ENCODE measurements around the gene ARID5B. TPM values are rescaled to one million over a fixed set of nuclear protein-coding genes. Genes with fewer than 3 reads are reported as not detected.

ARID5B gene, protein sequence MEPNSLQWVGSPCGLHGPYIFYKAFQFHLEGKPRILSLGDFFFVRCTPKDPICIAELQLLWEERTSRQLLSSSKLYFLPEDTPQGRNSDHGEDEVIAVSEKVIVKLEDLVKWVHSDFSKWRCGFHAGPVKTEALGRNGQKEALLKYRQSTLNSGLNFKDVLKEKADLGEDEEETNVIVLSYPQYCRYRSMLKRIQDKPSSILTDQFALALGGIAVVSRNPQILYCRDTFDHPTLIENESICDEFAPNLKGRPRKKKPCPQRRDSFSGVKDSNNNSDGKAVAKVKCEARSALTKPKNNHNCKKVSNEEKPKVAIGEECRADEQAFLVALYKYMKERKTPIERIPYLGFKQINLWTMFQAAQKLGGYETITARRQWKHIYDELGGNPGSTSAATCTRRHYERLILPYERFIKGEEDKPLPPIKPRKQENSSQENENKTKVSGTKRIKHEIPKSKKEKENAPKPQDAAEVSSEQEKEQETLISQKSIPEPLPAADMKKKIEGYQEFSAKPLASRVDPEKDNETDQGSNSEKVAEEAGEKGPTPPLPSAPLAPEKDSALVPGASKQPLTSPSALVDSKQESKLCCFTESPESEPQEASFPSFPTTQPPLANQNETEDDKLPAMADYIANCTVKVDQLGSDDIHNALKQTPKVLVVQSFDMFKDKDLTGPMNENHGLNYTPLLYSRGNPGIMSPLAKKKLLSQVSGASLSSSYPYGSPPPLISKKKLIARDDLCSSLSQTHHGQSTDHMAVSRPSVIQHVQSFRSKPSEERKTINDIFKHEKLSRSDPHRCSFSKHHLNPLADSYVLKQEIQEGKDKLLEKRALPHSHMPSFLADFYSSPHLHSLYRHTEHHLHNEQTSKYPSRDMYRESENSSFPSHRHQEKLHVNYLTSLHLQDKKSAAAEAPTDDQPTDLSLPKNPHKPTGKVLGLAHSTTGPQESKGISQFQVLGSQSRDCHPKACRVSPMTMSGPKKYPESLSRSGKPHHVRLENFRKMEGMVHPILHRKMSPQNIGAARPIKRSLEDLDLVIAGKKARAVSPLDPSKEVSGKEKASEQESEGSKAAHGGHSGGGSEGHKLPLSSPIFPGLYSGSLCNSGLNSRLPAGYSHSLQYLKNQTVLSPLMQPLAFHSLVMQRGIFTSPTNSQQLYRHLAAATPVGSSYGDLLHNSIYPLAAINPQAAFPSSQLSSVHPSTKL
- 100 to 1,000 TPM in 1 of 4 donors, 10 to 100 TPM in 3; 10.5 to 167 (median 29.4) TPM for total RNA-seq

DNA sequence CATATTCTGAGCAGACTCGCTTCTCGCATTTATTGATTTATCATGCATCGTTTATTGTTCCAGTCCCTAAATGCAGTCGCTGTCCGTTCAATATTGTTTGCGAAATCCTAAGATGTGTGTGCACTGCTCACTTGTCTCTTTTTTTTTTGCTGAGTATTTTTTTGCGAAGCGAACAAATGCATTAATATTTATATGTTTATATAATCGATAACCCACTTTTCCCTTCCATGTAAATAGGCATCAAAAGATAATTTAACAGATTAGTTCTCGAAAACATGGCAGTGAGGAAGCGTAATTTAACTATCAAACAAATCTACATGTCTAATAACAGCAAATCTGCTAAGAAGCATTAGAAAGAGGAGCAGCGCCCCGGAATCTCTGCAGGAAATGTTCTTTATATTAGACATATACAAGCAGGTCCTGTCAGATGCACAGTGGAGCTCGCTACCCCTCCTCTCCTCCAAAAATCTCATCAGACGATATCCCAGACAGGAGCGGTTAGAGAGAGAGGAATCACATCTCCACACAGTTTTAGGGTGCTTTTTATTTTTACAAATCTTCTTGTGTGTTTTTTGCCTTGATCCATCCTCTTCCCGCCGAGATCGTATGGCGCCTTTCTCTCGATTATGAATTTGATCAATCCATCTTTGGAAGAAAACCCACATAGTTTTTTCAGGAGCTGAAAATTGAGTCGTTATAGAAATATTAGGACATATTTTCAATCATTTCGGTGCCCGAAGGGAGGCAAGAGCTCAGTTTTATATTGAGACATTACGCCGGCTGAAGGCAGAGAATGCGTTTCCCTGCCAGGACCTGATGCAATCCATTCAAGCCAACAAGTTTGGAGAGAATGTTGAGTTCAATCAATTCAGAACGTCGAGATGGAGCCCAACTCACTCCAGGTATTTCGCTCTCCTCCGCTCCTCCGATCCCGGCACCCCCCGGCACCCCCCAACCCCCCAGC is at the start of gene ARID5B:
Gene ARID5B, plus strand, starts transcription at position 871 of the 964 bp plus-strand sequence. Its CDS starts 11 bp downstream, at position 882.
- Histone ChIP-seq H3K4me3 (peak within 1 kb of the TSS; percentile 69 to 84 (median 77)), H3K9me3 (no peaks in the 10 kb centered on the region), H3K27ac (peak within 1 kb of the TSS; percentile 94 to 97 (median 94)), H3K36me3 (no peaks in the 10 kb centered on the region), H3K27me3 (no peaks in the 10 kb centered on the region), H3K4me1 (peaks cover 0 to 51% (median 7%) of the 10 kb centered on the region in 4 donors)
- TF ChIP-seq, protein P1, sequence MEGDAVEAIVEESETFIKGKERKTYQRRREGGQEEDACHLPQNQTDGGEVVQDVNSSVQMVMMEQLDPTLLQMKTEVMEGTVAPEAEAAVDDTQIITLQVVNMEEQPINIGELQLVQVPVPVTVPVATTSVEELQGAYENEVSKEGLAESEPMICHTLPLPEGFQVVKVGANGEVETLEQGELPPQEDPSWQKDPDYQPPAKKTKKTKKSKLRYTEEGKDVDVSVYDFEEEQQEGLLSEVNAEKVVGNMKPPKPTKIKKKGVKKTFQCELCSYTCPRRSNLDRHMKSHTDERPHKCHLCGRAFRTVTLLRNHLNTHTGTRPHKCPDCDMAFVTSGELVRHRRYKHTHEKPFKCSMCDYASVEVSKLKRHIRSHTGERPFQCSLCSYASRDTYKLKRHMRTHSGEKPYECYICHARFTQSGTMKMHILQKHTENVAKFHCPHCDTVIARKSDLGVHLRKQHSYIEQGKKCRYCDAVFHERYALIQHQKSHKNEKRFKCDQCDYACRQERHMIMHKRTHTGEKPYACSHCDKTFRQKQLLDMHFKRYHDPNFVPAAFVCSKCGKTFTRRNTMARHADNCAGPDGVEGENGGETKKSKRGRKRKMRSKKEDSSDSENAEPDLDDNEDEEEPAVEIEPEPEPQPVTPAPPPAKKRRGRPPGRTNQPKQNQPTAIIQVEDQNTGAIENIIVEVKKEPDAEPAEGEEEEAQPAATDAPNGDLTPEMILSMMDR (IDR thresholded peaks at IDR 0.05) = no peak
- no peak for TF ChIP-seq POLR2A (IDR thresholded peaks at IDR 0.05)
- DNase-seq = peak in 2 of 3 donors; percentile 79 to 86

DNA sequence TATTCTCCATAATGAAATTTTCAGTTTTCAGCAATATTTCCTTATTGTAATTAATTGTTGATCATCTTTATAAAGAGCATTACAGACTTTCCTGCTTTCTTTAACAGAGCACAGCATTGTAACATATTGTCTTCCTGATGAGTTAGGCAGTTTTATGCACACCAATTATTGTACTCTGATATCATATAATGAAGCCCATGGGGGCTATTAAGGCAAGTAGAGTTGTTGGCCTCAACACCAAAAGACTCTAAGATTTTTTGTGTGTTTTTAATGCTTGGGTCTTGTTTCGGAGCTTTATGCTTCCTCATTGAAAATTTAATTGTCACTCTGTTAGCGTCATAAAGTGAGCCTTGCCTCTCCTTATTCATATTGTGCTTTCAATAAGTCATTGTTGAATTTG is 49.2 kb upstream of the ARID5B start:
- no peak for DNase-seq
- Histone ChIP-seq H3K27ac (no peak overlapping the region), H3K9me3 (no peaks in the 10 kb centered on the region), H3K4me1 (no peaks in the 10 kb centered on the region), H3K27me3 (no peaks in the 10 kb centered on the region), H3K4me3 (no peak overlapping the region), H3K36me3 (no peaks in the 10 kb centered on the region)
- TF ChIP-seq POLR2A (IDR thresholded peaks at IDR 0.05) = no peak
- TF ChIP-seq, protein P1 (IDR thresholded peaks at IDR 0.05) = no peak

DNA sequence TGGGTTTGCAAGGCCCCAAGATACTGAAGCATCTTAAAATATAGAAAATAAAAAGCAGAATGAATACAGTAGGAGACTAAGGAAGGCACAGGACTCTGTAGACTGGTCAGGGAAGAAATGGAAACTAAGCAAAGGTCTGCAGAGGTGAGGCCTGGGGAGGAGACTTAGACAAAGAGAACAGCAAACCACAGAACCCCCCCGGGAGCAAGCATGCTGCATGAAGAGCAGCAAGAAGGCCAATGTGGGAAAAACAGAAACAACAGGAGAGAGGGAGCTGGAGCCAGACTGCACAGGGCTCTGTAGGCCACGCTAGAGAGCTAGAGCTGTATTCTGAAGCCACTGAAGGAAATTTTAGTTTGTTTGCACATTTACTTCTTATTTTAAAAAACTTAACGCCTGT is 45.7 kb upstream of the ARID5B start:
- H3K9me3 ChIP-seq = no peaks in the 10 kb centered on the region
- no peaks in the 10 kb centered on the region for H3K27me3 ChIP-seq
- H3K36me3 ChIP-seq = no peaks in the 10 kb centered on the region
- no peak overlapping the region for H3K27ac ChIP-seq
- H3K4me3 ChIP-seq = no peak overlapping the region
- DNase-seq = no peak
- no peaks in the 10 kb centered on the region for H3K4me1 ChIP-seq
- TF ChIP-seq POLR2A (IDR thresholded peaks at IDR 0.05) = no peak
- TF ChIP-seq, protein P1 (IDR thresholded peaks at IDR 0.05) = no peak

DNA sequence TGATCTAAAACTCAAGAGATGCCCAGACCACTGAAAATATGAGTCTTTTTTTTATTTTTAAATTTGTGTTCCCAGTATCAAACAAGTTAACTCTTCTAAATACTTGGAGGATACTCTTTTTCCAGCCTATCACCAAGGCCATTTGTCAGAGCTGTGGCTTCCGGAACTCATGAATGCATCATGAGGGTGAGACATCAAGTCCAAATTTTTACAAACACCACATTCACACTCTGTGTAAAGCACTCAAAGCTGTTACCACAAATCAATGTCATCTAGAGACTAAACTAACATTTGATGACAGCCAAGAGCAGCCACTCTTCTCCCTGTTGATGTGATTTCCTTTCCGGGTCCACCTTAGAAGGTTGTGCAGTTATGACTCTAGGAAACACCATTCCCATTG is 43.8 kb upstream of the ARID5B start:
- no peaks in the 10 kb centered on the region for H3K9me3 ChIP-seq

More for the DNA sequence above, 43.8 kb upstream of the ARID5B start:
- Histone ChIP-seq H3K4me1 (no peaks in the 10 kb centered on the region), H3K4me3 (no peak overlapping the region), H3K27me3 (no peaks in the 10 kb centered on the region), H3K36me3 (no peaks in the 10 kb centered on the region), H3K27ac (no peak overlapping the region)
- no peak for DNase-seq
- TF ChIP-seq POLR2A (IDR thresholded peaks at IDR 0.05) = no peak
- TF ChIP-seq, protein P1 (IDR thresholded peaks at IDR 0.05) = no peak

Measured in Peyer's patch (tissue), 4 donors.